ENCODE results near the gene TMEM41A.

GRCh38 chr3:185507883-185508282 lies 9.0 kb upstream of the TMEM41A start:
- TF ChIP-seq CTCF (conservative IDR thresholded peaks at IDR 0.05): no peak
- TF ChIP-seq EZH2 (IDR thresholded peaks at IDR 0.05; ENCODE audit: low read depth): no peak

Measured in PC-9 (cell line).